NCI-H2029 treated with DMSO at 0.1 percent for 48 hours (cell line): ENCODE data around the gene TCF4.

ENCODE experiments used
- DNase-seq: peaks from one replicate; lab custom pipeline; 2025; lab: John Stamatoyannopoulos, UW

Gene TCF4

DNA sequence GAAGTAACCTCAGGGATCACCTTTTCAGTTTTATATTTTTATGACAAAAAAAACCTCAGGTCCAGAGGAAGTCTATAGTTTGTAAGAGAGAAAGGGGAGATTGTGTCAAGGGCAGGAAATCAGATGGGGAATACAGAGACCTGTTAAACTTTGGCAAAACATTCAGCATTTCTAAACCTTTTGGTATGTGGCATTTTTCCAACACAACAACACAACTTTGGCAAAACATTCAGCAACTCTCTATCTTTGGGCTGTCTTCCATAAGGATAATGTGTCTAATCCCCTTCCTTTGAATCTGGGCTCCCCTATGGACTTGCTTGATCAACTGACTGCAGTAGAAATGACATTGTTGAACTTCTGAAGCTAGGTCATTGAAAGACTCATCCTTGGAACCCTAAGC is 408.2 kb downstream of the TCF4 start:
- no peak for DNase-seq

DNA sequence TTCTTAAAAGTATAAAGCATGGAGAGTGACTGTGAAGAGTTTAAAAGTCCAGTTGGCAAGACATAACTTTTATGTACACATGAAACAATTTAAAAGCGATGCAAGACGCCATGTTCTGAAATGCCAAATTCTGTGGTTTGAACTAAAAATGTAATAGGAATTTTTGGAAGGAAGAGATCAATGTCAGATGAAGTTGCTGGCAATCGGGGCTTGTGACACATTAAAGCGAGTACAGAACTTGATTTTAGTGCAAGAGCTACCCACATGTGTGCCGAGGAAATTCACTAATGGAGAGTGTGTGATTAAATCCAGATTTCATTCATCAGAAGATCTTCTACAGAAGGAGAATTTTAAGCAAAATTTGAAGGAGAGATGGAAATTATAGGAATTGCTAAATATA is 408.6 kb downstream of the TCF4 start:
- no peak for DNase-seq

GRCh38 chr18:55173291-55173690 is 414.7 kb downstream of the TCF4 start:
- no peak for DNase-seq
